Mucosa of rectum (tissue), 2 donors: ENCODE data around the gene ZNF280D.

Experiments used
- H3K27ac ChIP-seq, 2 donors: one replicate each; pipeline ENCODE4 v1.7.0; 2013; ENCODE audit warnings: inconsistent platforms in 2 of 2, low read depth in 2 of 2, low read length in 2 of 2
- H3K27me3 ChIP-seq, 2 donors: one replicate each; pipeline ENCODE4 v1.7.0; 2013; ENCODE audit warnings: low read length in 2 of 2; ENCODE audit not compliant: control insufficient read depth in 2 of 2, insufficient read depth in 2 of 2
- H3K36me3 ChIP-seq, 2 donors: one replicate each; pipeline ENCODE4 v1.7.0; 2013; ENCODE audit warnings: low read length in 2 of 2; ENCODE audit not compliant: control insufficient read depth in 2 of 2, insufficient read depth in 2 of 2
- H3K4me1 ChIP-seq, 2 donors: one replicate each; pipeline ENCODE4 v1.7.0; 2013; ENCODE audit warnings: low read length in 2 of 2, mild to moderate bottlenecking in 1 of 2; ENCODE audit not compliant: control insufficient read depth in 2 of 2, insufficient read depth in 2 of 2
- H3K4me3 ChIP-seq, 2 donors: one replicate each; pipeline ENCODE4 v1.7.0; 2013; ENCODE audit warnings: low read length in 2 of 2
- H3K9ac ChIP-seq, 2 donors: one replicate each; pipeline ENCODE4 v1.7.0; 2013; ENCODE audit warnings: low read length in 2 of 2, low read depth in 1 of 2, mild to moderate bottlenecking in 1 of 2
- H3K9me3 ChIP-seq, 2 donors: one replicate each; pipeline ENCODE4 v1.7.0; 2013; ENCODE audit warnings: low read length in 2 of 2; ENCODE audit not compliant: control insufficient read depth in 2 of 2
- donor health status: healthy.
- donor health status: Normal muscosa, but diverticular disease.

Gene ZNF280D

DNA sequence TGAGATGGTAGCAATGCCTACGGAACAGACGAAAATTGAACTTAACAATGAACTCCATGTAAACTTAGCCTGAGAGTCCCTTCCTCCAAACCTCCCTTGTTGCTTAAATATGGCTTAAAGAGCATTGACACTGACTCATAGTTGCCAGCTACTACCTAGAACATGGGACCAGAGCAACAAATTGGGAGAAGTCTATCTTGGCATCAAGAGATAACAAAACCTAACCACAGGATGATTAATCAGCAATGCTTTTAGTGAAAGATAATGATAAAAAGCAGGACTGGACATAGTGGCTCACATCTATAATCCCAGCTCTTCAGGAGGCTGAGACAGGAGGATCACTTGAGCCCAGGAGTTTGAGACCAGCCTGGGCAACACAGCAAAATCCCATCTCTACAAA lies 150.5 kb downstream of the ZNF280D start:
- Histone ChIP-seq H3K9me3 (peaks cover 0 to 3% of the 10 kb centered on the region in 2 donors), H3K4me1 (no peaks in the 10 kb centered on the region), H3K4me3 (no peak overlapping the region), H3K27ac (no peak overlapping the region), H3K36me3 (no peaks in the 10 kb centered on the region), H3K27me3 (no peaks in the 10 kb centered on the region), H3K9ac (no peak overlapping the region)
